ENCODE data around the gene SHROOM2.

SHROOM2 gene

DNA sequence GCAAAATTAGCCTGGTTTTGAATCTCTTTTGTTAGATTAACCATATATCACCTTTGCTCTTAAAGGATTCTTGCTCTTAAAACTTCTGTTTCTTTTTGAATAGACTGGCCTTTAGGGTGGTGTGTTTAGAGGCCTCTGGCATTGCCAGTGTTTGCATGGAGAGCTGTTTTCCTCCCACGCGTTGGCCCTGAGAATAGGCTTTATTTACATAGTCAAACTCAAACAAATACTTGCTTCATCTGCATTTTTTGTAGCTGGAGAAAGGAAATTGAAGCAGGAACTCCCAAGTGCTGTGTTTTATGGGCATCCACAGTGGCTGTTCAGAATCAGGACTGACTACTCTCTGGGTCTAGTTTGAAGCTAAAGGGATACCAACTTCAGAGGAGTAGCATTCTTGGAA is 2.7 kb downstream of the SHROOM2 start:
- Histone ChIP-seq H3K36me3 (ENCODE audit: control insufficient read depth in 2 of 2, insufficient read depth in 1 of 2, low read length in 2 of 2) (no peaks in the 10 kb centered on the region), H3K4me1 (ENCODE audit: control insufficient read depth, insufficient read depth, low read length) (no peaks in the 10 kb centered on the region), H3K4me3 (ENCODE audit: low read depth, low read length) (no peak overlapping the region), H3K27ac (ENCODE audit: extremely low read depth, low read depth, low read length) (no peak overlapping the region), H3K9me3 (ENCODE audit: control insufficient read depth, insufficient read depth, low read depth, low read length) (no peaks in the 10 kb centered on the region)
- ChIA-PET POLR2A (no interaction called here), CTCF (interaction anchor here (0.6 kb wide), 1 partner anchor 26 kb away, joined by 4 read pairs; no protein-coding TSS in a partner anchor)
- TF ChIP-seq BCL11A (tag by site-specific recombination; IDR thresholded peaks at IDR 0.05; ENCODE audit: low read depth), result no peak
- TF ChIP-seq, protein P1, sequence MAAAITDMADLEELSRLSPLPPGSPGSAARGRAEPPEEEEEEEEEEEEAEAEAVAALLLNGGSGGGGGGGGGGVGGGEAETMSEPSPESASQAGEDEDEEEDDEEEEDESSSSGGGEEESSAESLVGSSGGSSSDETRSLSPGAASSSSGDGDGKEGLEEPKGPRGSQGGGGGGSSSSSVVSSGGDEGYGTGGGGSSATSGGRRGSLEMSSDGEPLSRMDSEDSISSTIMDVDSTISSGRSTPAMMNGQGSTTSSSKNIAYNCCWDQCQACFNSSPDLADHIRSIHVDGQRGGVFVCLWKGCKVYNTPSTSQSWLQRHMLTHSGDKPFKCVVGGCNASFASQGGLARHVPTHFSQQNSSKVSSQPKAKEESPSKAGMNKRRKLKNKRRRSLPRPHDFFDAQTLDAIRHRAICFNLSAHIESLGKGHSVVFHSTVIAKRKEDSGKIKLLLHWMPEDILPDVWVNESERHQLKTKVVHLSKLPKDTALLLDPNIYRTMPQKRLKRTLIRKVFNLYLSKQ (tag by site-specific recombination; IDR thresholded peaks at IDR 0.05; ENCODE audit: borderline replicate concordance), result no peak
- TF ChIP-seq SALL2 (tag by site-specific recombination; IDR thresholded peaks at IDR 0.05; ENCODE audit: borderline replicate concordance), result no peak
- no peak for TF ChIP-seq ZNF239 (tag by site-specific recombination; IDR thresholded peaks at IDR 0.05)
- TF ChIP-seq ZBTB21 (tag by site-specific recombination; IDR thresholded peaks at IDR 0.05), result no peak
- TF ChIP-seq PRDM1 (tag by site-specific recombination; IDR thresholded peaks at IDR 0.05), result no peak
- no peak for TF ChIP-seq TCF7L2 (IDR thresholded peaks at IDR 0.05; ENCODE audit: borderline replicate concordance, low read depth, low read length)
- TF ChIP-seq ZNF341 (tag by site-specific recombination; IDR thresholded peaks at IDR 0.05; ENCODE audit: low read depth), result no peak
- no peak for TF ChIP-seq ZNF423 (tag by site-specific recombination; IDR thresholded peaks at IDR 0.05)
- no peak for TF ChIP-seq ZFP69B (tag by site-specific recombination; IDR thresholded peaks at IDR 0.05)
- TF ChIP-seq ZBTB7A (tag by site-specific recombination; IDR thresholded peaks at IDR 0.05; ENCODE audit: low read depth), result no peak
- no peak for TF ChIP-seq ZNF837 (tag by site-specific recombination; IDR thresholded peaks at IDR 0.05)
- TF ChIP-seq, protein P2, sequence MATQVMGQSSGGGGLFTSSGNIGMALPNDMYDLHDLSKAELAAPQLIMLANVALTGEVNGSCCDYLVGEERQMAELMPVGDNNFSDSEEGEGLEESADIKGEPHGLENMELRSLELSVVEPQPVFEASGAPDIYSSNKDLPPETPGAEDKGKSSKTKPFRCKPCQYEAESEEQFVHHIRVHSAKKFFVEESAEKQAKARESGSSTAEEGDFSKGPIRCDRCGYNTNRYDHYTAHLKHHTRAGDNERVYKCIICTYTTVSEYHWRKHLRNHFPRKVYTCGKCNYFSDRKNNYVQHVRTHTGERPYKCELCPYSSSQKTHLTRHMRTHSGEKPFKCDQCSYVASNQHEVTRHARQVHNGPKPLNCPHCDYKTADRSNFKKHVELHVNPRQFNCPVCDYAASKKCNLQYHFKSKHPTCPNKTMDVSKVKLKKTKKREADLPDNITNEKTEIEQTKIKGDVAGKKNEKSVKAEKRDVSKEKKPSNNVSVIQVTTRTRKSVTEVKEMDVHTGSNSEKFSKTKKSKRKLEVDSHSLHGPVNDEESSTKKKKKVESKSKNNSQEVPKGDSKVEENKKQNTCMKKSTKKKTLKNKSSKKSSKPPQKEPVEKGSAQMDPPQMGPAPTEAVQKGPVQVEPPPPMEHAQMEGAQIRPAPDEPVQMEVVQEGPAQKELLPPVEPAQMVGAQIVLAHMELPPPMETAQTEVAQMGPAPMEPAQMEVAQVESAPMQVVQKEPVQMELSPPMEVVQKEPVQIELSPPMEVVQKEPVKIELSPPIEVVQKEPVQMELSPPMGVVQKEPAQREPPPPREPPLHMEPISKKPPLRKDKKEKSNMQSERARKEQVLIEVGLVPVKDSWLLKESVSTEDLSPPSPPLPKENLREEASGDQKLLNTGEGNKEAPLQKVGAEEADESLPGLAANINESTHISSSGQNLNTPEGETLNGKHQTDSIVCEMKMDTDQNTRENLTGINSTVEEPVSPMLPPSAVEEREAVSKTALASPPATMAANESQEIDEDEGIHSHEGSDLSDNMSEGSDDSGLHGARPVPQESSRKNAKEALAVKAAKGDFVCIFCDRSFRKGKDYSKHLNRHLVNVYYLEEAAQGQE (tag by site-specific recombination; IDR thresholded peaks at IDR 0.05), result no peak
- no peak for TF ChIP-seq ZNF354C (tag by site-specific recombination; IDR thresholded peaks at IDR 0.05; ENCODE audit: borderline replicate concordance, low read depth)
- TF ChIP-seq, protein P3, sequence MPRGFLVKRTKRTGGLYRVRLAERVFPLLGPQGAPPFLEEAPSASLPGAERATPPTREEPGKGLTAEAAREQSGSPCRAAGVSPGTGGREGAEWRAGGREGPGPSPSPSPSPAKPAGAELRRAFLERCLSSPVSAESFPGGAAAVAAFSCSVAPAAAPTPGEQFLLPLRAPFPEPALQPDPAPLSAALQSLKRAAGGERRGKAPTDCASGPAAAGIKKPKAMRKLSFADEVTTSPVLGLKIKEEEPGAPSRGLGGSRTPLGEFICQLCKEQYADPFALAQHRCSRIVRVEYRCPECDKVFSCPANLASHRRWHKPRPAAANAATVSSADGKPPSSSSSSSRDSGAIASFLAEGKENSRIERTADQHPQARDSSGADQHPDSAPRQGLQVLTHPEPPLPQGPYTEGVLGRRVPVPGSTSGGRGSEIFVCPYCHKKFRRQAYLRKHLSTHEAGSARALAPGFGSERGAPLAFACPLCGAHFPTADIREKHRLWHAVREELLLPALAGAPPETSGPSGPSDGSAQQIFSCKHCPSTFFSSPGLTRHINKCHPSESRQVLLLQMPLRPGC (tag by site-specific recombination; IDR thresholded peaks at IDR 0.05), result no peak
- no peak for TF ChIP-seq SP2 (tag by site-specific recombination; IDR thresholded peaks at IDR 0.05)
- no peak for TF ChIP-seq HOXC10 (CRISPR knock-in tag; IDR thresholded peaks at IDR 0.05)
- no peak for TF ChIP-seq OSR2 (tag by site-specific recombination; IDR thresholded peaks at IDR 0.05)
- no peak for TF ChIP-seq ZNF138 (tag by site-specific recombination; IDR thresholded peaks at IDR 0.05; ENCODE audit: borderline replicate concordance)

DNA sequence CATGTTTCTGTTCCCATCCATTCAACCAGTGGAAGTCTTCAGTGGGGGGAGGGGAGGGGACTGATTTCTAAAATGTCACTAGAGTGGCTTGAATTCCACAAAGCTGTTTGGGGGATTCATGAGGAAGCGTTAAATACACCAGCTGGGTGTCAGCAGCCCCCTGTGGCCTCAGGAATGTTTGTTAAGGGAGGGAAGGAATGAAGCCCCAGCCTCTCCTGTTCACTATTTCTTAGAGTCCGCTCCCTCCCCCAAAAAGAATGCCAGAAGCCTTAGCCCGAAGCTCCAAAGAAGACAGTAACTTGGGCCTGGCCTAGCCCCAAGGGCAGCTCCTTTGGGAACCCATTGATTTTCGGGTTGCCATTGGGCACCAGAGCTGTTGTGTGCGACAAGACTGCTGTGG is 3.3 kb downstream of the SHROOM2 start:
- no peaks in the 10 kb centered on the region for H3K4me1 ChIP-seq (ENCODE audit: control insufficient read depth, insufficient read depth, low read length)
- no peak overlapping the region for H3K4me3 ChIP-seq (ENCODE audit: low read depth, low read length)
- POLR2A ChIA-PET, result no interaction called here
- H3K27ac ChIP-seq (ENCODE audit: extremely low read depth, low read depth, low read length), result no peak overlapping the region
- H3K9me3 ChIP-seq (ENCODE audit: control insufficient read depth, insufficient read depth, low read depth, low read length), result no peaks in the 10 kb centered on the region
- CTCF ChIA-PET, result interaction anchor here (0.6 kb wide), 1 partner anchor 27 kb away, joined by 4 read pairs; no protein-coding TSS in a partner anchor
- H3K36me3 ChIP-seq (ENCODE audit: control insufficient read depth in 2 of 2, insufficient read depth in 1 of 2, low read length in 2 of 2), result no peaks in the 10 kb centered on the region
- TF ChIP-seq BCL11A (tag by site-specific recombination; IDR thresholded peaks at IDR 0.05; ENCODE audit: low read depth) (no peak), KLF1 (tag by site-specific recombination; IDR thresholded peaks at IDR 0.05) (no peak), ZNF529 (tag by site-specific recombination; IDR thresholded peaks at IDR 0.05; ENCODE audit: insufficient replicate concordance) (no peak), ZXDB (tag by site-specific recombination; IDR thresholded peaks at IDR 0.05) (no peak), ZFHX2 (tag by site-specific recombination; conservative IDR thresholded peaks at IDR 0.05) (no peak), YY1 (tag by site-specific recombination; IDR thresholded peaks at IDR 0.05) (no peak), GLIS2 (tag by site-specific recombination; IDR thresholded peaks at IDR 0.05) (no peak), TCF7L2 (IDR thresholded peaks at IDR 0.05; ENCODE audit: borderline replicate concordance, low read depth, low read length) (no peak), ZNF335 (tag by site-specific recombination; conservative IDR thresholded peaks at IDR 0.05) (no peak), ZNF571 (tag by site-specific recombination; IDR thresholded peaks at IDR 0.05) (no peak), OSR2 (tag by site-specific recombination; IDR thresholded peaks at IDR 0.05) (no peak), ZNF549 (tag by site-specific recombination; IDR thresholded peaks at IDR 0.05) (no peak)
- TF ChIP-seq, protein P4, sequence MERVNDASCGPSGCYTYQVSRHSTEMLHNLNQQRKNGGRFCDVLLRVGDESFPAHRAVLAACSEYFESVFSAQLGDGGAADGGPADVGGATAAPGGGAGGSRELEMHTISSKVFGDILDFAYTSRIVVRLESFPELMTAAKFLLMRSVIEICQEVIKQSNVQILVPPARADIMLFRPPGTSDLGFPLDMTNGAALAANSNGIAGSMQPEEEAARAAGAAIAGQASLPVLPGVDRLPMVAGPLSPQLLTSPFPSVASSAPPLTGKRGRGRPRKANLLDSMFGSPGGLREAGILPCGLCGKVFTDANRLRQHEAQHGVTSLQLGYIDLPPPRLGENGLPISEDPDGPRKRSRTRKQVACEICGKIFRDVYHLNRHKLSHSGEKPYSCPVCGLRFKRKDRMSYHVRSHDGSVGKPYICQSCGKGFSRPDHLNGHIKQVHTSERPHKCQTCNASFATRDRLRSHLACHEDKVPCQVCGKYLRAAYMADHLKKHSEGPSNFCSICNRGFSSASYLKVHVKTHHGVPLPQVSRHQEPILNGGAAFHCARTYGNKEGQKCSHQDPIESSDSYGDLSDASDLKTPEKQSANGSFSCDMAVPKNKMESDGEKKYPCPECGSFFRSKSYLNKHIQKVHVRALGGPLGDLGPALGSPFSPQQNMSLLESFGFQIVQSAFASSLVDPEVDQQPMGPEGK (tag by site-specific recombination; IDR thresholded peaks at IDR 0.05), result no peak

Data from HEK293 (cell line).